Measurements from ENCODE around the gene PKP4.

DNA sequence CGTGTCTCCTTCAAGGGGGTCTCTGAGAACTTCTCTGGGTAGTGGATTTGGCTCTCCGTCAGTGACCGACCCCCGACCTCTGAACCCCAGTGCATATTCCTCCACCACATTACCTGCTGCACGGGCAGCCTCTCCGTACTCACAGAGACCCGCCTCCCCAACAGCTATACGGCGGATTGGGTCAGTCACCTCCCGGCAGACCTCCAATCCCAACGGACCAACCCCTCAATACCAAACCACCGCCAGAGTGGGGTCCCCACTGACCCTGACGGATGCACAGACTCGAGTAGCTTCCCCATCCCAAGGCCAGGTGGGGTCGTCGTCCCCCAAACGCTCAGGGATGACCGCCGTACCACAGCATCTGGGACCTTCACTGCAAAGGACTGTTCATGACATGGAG, 168.2 kb downstream of the PKP4 start:
- TF ChIP-seq, protein P1, sequence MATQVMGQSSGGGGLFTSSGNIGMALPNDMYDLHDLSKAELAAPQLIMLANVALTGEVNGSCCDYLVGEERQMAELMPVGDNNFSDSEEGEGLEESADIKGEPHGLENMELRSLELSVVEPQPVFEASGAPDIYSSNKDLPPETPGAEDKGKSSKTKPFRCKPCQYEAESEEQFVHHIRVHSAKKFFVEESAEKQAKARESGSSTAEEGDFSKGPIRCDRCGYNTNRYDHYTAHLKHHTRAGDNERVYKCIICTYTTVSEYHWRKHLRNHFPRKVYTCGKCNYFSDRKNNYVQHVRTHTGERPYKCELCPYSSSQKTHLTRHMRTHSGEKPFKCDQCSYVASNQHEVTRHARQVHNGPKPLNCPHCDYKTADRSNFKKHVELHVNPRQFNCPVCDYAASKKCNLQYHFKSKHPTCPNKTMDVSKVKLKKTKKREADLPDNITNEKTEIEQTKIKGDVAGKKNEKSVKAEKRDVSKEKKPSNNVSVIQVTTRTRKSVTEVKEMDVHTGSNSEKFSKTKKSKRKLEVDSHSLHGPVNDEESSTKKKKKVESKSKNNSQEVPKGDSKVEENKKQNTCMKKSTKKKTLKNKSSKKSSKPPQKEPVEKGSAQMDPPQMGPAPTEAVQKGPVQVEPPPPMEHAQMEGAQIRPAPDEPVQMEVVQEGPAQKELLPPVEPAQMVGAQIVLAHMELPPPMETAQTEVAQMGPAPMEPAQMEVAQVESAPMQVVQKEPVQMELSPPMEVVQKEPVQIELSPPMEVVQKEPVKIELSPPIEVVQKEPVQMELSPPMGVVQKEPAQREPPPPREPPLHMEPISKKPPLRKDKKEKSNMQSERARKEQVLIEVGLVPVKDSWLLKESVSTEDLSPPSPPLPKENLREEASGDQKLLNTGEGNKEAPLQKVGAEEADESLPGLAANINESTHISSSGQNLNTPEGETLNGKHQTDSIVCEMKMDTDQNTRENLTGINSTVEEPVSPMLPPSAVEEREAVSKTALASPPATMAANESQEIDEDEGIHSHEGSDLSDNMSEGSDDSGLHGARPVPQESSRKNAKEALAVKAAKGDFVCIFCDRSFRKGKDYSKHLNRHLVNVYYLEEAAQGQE (IDR thresholded peaks at IDR 0.05; ENCODE audit: unreplicated experiment) = no peak
- TF ChIP-seq ZNF331 (CRISPR knock-in tag; IDR thresholded peaks at IDR 0.05; ENCODE audit: low read depth) = no peak
- TF ChIP-seq, protein P2, sequence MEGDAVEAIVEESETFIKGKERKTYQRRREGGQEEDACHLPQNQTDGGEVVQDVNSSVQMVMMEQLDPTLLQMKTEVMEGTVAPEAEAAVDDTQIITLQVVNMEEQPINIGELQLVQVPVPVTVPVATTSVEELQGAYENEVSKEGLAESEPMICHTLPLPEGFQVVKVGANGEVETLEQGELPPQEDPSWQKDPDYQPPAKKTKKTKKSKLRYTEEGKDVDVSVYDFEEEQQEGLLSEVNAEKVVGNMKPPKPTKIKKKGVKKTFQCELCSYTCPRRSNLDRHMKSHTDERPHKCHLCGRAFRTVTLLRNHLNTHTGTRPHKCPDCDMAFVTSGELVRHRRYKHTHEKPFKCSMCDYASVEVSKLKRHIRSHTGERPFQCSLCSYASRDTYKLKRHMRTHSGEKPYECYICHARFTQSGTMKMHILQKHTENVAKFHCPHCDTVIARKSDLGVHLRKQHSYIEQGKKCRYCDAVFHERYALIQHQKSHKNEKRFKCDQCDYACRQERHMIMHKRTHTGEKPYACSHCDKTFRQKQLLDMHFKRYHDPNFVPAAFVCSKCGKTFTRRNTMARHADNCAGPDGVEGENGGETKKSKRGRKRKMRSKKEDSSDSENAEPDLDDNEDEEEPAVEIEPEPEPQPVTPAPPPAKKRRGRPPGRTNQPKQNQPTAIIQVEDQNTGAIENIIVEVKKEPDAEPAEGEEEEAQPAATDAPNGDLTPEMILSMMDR (conservative IDR thresholded peaks at IDR 0.05; ENCODE audit: low read depth in 2 of 2) = no peak
- TF ChIP-seq JUNB (IDR thresholded peaks at IDR 0.05; ENCODE audit: unreplicated experiment) = no peak
- no peak for TF ChIP-seq EZH2 (IDR thresholded peaks at IDR 0.05; ENCODE audit: low read depth, unreplicated experiment)
- TF ChIP-seq STAT1 (IDR thresholded peaks at IDR 0.05; ENCODE audit: unreplicated experiment) = no peak
- no peak for TF ChIP-seq POLR2AphosphoS5 (IDR thresholded peaks at IDR 0.05; ENCODE audit: low read depth)
- no peak for TF ChIP-seq EZH2phosphoT487 (IDR thresholded peaks at IDR 0.05; ENCODE audit: unreplicated experiment)
- TF ChIP-seq, protein P3, sequence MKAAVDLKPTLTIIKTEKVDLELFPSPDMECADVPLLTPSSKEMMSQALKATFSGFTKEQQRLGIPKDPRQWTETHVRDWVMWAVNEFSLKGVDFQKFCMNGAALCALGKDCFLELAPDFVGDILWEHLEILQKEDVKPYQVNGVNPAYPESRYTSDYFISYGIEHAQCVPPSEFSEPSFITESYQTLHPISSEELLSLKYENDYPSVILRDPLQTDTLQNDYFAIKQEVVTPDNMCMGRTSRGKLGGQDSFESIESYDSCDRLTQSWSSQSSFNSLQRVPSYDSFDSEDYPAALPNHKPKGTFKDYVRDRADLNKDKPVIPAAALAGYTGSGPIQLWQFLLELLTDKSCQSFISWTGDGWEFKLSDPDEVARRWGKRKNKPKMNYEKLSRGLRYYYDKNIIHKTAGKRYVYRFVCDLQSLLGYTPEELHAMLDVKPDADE (IDR thresholded peaks at IDR 0.05) = no peak
